ENCODE results near the gene FAM3D.

DNA sequence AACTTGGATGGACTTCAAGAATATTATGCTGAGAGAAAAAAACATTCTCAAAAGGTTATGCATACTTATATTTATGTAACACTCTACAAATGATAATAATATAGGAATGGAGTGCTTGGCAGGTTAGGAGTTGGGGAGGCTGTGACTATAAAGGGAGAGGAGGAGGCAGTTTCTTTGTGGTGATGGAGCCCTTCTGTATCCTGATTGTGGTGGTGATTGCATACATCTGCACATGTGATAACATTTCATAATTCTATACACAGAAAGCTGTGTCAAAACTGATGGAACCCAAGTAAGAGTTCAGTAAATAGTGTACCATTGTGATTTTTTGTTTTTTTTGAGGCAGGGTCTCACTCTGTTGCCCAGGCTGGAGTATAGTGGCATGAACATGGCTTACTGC lies 31.7 kb upstream of the FAM3D start:
- TF ChIP-seq, protein P1, sequence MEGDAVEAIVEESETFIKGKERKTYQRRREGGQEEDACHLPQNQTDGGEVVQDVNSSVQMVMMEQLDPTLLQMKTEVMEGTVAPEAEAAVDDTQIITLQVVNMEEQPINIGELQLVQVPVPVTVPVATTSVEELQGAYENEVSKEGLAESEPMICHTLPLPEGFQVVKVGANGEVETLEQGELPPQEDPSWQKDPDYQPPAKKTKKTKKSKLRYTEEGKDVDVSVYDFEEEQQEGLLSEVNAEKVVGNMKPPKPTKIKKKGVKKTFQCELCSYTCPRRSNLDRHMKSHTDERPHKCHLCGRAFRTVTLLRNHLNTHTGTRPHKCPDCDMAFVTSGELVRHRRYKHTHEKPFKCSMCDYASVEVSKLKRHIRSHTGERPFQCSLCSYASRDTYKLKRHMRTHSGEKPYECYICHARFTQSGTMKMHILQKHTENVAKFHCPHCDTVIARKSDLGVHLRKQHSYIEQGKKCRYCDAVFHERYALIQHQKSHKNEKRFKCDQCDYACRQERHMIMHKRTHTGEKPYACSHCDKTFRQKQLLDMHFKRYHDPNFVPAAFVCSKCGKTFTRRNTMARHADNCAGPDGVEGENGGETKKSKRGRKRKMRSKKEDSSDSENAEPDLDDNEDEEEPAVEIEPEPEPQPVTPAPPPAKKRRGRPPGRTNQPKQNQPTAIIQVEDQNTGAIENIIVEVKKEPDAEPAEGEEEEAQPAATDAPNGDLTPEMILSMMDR (IDR thresholded peaks at IDR 0.05; ENCODE audit: control extremely low read depth in 1 of 3, insufficient read depth in 1 of 3, low read depth in 1 of 3, low read length in 3 of 3), result no peak
- no peak for TF ChIP-seq PHF8 (conservative IDR thresholded peaks at IDR 0.05; ENCODE audit: low read depth, low read length)
- TF ChIP-seq POLR2AphosphoS5 (IDR thresholded peaks at IDR 0.05; ENCODE audit: low read depth, low read length), result no peak
- no peak for TF ChIP-seq RAD21 (IDR thresholded peaks at IDR 0.05 in 1 of 2, conservative IDR thresholded peaks at IDR 0.05 in 1 of 2; ENCODE audit: low read depth in 2 of 2, low read length in 2 of 2)
- no peak for TF ChIP-seq TBP (IDR thresholded peaks at IDR 0.05; ENCODE audit: low read depth, low read length)
- TF ChIP-seq CEBPB (IDR thresholded peaks at IDR 0.05; ENCODE audit: low read depth, low read length), result no peak
- TF ChIP-seq EZH2 (IDR thresholded peaks at IDR 0.05; ENCODE audit: low read depth, low read length, severe bottlenecking), result no peak
- TF ChIP-seq POLR2A (IDR thresholded peaks at IDR 0.05; ENCODE audit: control extremely low read depth in 1 of 2, low read depth in 2 of 2, low read length in 2 of 2), result no peak
- TF ChIP-seq CBX5 (IDR thresholded peaks at IDR 0.05; ENCODE audit: low read depth, low read length), result no peak
- TF ChIP-seq SP1 (IDR thresholded peaks at IDR 0.05; ENCODE audit: low read depth, low read length), result no peak
- no peak for TF ChIP-seq CBX8 (IDR thresholded peaks at IDR 0.05; ENCODE audit: borderline replicate concordance, low read depth, low read length)
- TF ChIP-seq EP300 (IDR thresholded peaks at IDR 0.05; ENCODE audit: borderline replicate concordance in 1 of 2, low read depth in 2 of 2, low read length in 2 of 2), result no peak
- TF ChIP-seq SRF (IDR thresholded peaks at IDR 0.05; ENCODE audit: low read depth, low read length), result no peak
